Measurements from ENCODE around the gene KDM8. TPM values are rescaled to one million over a fixed set of nuclear protein-coding genes. Genes with fewer than 3 reads are reported as not detected.

The KDM8 gene
- total and polyA plus RNA-seq, 9 of the 15 experiments (the other 6 are each of a cell fraction or from before 2014, with no cell fraction given): 0.61 to 9.1 (median 5.4) TPM

DNA sequence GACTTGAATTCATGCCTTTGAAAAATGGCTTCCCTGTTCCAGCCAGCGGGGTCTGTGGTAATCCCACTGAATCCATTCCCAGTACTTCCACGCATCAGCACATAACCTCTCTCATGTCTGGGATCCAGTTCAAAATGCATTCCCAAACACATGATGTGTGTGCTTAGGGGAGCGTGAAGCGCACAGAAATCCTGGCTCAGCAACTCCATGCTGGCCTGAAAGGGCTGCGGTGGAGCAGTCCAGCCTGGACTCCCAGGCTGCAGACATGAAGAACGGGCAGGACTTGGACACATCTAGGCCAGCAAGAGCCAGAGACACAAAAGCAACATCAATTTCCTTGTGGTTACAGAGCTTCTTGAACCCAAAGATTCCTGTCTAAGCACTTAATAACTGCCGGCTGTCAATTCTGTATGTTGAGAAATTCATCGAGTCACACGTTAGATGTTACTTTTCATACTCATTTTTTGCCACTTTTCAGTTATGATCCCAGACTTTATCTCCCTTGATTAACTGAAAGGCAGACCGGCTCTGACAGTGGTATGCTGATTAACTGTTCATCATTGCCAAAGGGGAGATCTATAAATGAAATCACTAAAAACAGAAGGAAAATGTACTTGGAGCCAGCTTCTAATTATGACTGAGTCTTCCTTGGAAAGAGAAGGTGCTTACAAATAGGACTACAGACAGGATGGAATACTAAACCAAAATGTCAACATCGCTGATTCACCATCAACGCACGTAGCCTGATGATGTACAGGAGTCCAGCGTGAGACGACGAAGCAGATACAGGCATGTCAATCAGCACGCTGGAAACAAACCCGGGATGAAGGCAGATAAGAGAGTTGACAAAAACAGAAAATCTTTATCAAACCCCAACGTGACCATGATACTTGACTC lies 42.2 kb downstream of the KDM8 start (continued):
- TF ChIP-seq NR4A1 (CRISPR knock-in tag; IDR thresholded peaks at IDR 0.05) (no peak), NR4A1 (tag; IDR thresholded peaks at IDR 0.05) (no peak), TAL1 (IDR thresholded peaks at IDR 0.05) (peak; percentile 37; the same call in 1 of the 2 replicates), DIDO1 (tag; IDR thresholded peaks at IDR 0.05; ENCODE audit: low read depth) (no peak), PCBP1 (IDR thresholded peaks at IDR 0.05; ENCODE audit: low read depth, low read length, poor library complexity, severe bottlenecking) (no peak), ZNF668 (CRISPR knock-in tag; IDR thresholded peaks at IDR 0.05) (no peak), ESRRB (CRISPR knock-in tag; IDR thresholded peaks at IDR 0.05; ENCODE audit: borderline replicate concordance) (no peak), ZEB2 (IDR thresholded peaks at IDR 0.05) (peak; percentile 83), ZNF282 (CRISPR knock-in tag; IDR thresholded peaks at IDR 0.05) (no peak), TCF7L2 (IDR thresholded peaks at IDR 0.05; ENCODE audit: low read depth, low read length) (no peak), ZNF507 (tag; conservative IDR thresholded peaks at IDR 0.05) (no peak), RBFOX2 (IDR thresholded peaks at IDR 0.05; ENCODE audit: low read depth, low read length) (no peak), SIN3B (IDR thresholded peaks at IDR 0.05; ENCODE audit: low read depth) (no peak), ZNF140 (CRISPR knock-in tag; IDR thresholded peaks at IDR 0.05) (no peak), BRCA1 (IDR thresholded peaks at IDR 0.05) (no peak), BRCA1 (CRISPR knock-in tag; IDR thresholded peaks at IDR 0.05) (no peak), RBM25 (IDR thresholded peaks at IDR 0.05; ENCODE audit: low read depth, low read length, severe bottlenecking) (no peak), RFX7 (CRISPR knock-in tag; IDR thresholded peaks at IDR 0.05) (no peak), NFATC3 (IDR thresholded peaks at IDR 0.05) (no peak)
- TF ChIP-seq, protein P1, sequence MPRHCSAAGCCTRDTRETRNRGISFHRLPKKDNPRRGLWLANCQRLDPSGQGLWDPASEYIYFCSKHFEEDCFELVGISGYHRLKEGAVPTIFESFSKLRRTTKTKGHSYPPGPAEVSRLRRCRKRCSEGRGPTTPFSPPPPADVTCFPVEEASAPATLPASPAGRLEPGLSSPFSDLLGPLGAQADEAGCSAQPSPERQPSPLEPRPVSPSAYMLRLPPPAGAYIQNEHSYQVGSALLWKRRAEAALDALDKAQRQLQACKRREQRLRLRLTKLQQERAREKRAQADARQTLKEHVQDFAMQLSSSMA (CRISPR knock-in tag; IDR thresholded peaks at IDR 0.05): no peak
- TF ChIP-seq, protein P2, sequence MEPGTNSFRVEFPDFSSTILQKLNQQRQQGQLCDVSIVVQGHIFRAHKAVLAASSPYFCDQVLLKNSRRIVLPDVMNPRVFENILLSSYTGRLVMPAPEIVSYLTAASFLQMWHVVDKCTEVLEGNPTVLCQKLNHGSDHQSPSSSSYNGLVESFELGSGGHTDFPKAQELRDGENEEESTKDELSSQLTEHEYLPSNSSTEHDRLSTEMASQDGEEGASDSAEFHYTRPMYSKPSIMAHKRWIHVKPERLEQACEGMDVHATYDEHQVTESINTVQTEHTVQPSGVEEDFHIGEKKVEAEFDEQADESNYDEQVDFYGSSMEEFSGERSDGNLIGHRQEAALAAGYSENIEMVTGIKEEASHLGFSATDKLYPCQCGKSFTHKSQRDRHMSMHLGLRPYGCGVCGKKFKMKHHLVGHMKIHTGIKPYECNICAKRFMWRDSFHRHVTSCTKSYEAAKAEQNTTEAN (CRISPR knock-in tag; IDR thresholded peaks at IDR 0.05): no peak
- TF ChIP-seq, protein P3, sequence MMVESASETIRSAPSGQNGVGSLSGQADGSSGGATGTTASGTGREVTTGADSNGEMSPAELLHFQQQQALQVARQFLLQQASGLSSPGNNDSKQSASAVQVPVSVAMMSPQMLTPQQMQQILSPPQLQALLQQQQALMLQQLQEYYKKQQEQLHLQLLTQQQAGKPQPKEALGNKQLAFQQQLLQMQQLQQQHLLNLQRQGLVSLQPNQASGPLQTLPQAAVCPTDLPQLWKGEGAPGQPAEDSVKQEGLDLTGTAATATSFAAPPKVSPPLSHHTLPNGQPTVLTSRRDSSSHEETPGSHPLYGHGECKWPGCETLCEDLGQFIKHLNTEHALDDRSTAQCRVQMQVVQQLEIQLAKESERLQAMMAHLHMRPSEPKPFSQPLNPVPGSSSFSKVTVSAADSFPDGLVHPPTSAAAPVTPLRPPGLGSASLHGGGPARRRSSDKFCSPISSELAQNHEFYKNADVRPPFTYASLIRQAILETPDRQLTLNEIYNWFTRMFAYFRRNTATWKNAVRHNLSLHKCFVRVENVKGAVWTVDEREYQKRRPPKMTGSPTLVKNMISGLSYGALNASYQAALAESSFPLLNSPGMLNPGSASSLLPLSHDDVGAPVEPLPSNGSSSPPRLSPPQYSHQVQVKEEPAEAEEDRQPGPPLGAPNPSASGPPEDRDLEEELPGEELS (CRISPR knock-in tag; IDR thresholded peaks at IDR 0.05; ENCODE audit: borderline replicate concordance): no peak
- TF ChIP-seq, protein P4, sequence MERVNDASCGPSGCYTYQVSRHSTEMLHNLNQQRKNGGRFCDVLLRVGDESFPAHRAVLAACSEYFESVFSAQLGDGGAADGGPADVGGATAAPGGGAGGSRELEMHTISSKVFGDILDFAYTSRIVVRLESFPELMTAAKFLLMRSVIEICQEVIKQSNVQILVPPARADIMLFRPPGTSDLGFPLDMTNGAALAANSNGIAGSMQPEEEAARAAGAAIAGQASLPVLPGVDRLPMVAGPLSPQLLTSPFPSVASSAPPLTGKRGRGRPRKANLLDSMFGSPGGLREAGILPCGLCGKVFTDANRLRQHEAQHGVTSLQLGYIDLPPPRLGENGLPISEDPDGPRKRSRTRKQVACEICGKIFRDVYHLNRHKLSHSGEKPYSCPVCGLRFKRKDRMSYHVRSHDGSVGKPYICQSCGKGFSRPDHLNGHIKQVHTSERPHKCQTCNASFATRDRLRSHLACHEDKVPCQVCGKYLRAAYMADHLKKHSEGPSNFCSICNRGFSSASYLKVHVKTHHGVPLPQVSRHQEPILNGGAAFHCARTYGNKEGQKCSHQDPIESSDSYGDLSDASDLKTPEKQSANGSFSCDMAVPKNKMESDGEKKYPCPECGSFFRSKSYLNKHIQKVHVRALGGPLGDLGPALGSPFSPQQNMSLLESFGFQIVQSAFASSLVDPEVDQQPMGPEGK (CRISPR knock-in tag; IDR thresholded peaks at IDR 0.05; ENCODE audit: borderline replicate concordance): no peak

Measured in K562 (cell line).